Measurements from ENCODE around the gene PIGZ. TPM values are rescaled to one million over a fixed set of nuclear protein-coding genes. Genes with fewer than 3 reads are reported as not detected.

The PIGZ gene
- total and polyA plus RNA-seq, 4 donors = 0.99 to 2.4 (median 1.6) TPM

DNA sequence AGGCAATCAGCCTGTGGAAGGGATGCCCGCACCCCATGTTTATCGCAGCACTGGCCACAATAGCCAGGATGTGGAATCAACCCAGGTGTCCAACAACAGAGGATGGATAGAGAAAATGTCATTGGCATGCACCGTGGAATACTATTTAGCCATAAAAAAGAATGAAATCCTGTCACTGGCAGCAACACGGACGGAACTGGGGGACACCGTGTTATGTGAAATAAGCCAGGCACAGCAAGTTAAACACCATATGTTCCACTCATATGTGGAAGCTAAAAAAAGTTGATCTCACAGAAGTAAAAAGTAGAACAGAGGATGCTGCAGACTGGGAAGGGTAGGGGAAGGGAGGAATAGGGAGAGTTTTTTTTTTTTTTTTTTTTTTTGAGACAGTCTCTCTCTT, 45.4 kb upstream of the PIGZ start (continued):
- TF ChIP-seq, protein P1, sequence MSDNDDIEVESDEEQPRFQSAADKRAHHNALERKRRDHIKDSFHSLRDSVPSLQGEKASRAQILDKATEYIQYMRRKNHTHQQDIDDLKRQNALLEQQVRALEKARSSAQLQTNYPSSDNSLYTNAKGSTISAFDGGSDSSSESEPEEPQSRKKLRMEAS (IDR thresholded peaks at IDR 0.05) = no peak
- TF ChIP-seq RXRA (IDR thresholded peaks at IDR 0.05) = no peak
- TF ChIP-seq CTCF (IDR thresholded peaks at IDR 0.05; ENCODE audit: low read depth, low read length, missing input control) = no peak
- no peak for TF ChIP-seq FOXA1 (IDR thresholded peaks at IDR 0.05)
- no peak for TF ChIP-seq HNF4G (IDR thresholded peaks at IDR 0.05)

DNA sequence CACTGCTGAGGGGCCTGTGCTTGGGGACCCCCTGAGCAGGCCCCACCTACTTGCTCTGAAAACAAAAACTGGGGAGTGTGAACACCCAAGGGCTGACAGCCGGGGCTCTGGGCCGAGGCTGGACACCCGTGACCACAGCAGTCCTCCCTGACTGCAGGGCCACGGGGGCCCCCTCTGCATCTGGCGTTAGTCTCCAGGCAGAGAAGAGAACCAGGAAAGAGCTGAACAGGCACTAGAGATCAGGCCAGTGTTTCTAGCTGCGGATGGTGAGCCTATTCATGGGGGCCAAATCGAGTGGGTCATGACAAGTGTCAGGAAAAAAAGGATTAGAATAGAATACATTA, 43.9 kb upstream of the PIGZ start:
- H3K4me1 ChIP-seq (ENCODE audit: control insufficient read depth in 4 of 4, insufficient read depth in 4 of 4, low read length in 3 of 4) = no peaks in the 10 kb centered on the region
- no peaks in the 10 kb centered on the region for H3K9me3 ChIP-seq (ENCODE audit: control insufficient read depth in 4 of 4, low read length in 3 of 4)
- TF ChIP-seq GABPA (IDR thresholded peaks at IDR 0.05 in 1 of 2, conservative IDR thresholded peaks at IDR 0.05 in 1 of 2) = no peak
- TF ChIP-seq RAD21 (IDR thresholded peaks at IDR 0.05) = no peak
- no peak for TF ChIP-seq JUND (IDR thresholded peaks at IDR 0.05)
- TF ChIP-seq FOXA2 (IDR thresholded peaks at IDR 0.05) = no peak
- no peak for TF ChIP-seq YY1 (IDR thresholded peaks at IDR 0.05)
- TF ChIP-seq SP1 (IDR thresholded peaks at IDR 0.05) = no peak
- no peak for TF ChIP-seq ZBTB33 (IDR thresholded peaks at IDR 0.05)
- TF ChIP-seq ATF3 (IDR thresholded peaks at IDR 0.05) = no peak
- TF ChIP-seq HNF4G (IDR thresholded peaks at IDR 0.05) = no peak
- TF ChIP-seq EGR1 (IDR thresholded peaks at IDR 0.05; ENCODE audit: low read depth in 2 of 2) = no peak
- TF ChIP-seq RXRA (IDR thresholded peaks at IDR 0.05) = no peak
- TF ChIP-seq NR2F2 (IDR thresholded peaks at IDR 0.05) = no peak
- TF ChIP-seq FOXA1 (IDR thresholded peaks at IDR 0.05) = no peak
- no peak for TF ChIP-seq TAF1 (conservative IDR thresholded peaks at IDR 0.05)
- TF ChIP-seq, protein P1 (IDR thresholded peaks at IDR 0.05) = no peak
- TF ChIP-seq REST (IDR thresholded peaks at IDR 0.05) = no peak
- no peak for TF ChIP-seq CTCF (IDR thresholded peaks at IDR 0.05; ENCODE audit: low read depth, low read length, missing input control)
- no peak overlapping the region for H3K4me3 ChIP-seq (ENCODE audit: low read depth in 1 of 3, low read length in 3 of 3)
- no peaks in the 10 kb centered on the region for H3K27me3 ChIP-seq (ENCODE audit: control insufficient read depth in 4 of 4, insufficient read depth in 4 of 4, low read length in 3 of 4)
- 97% methylated on average over 7 of the region's 7 CpGs for WGBS
- H3K9ac ChIP-seq (ENCODE audit: low read depth in 1 of 2, low read length in 2 of 2) = no peak overlapping the region
- no peaks in the 10 kb centered on the region for H3K36me3 ChIP-seq (ENCODE audit: control insufficient read depth in 4 of 4, insufficient read depth in 3 of 4, low read depth in 1 of 4, low read length in 3 of 4)
- DNase-seq (ENCODE audit: low spot score) = no peak
- H3K27ac ChIP-seq (ENCODE audit: low read depth in 1 of 2, low read length in 2 of 2) = no peak overlapping the region
